SK-N-SH (cell line): ENCODE data around the gene TFAP2A.

Experiments
- EP300 ChIP-seq, 2 experiments: IDR thresholded peaks; 2 replicates each; pipeline versions ENCODE4 v1.4.0 to v1.6.1; 2012; ENCODE audit warnings: borderline replicate concordance in 1 of 2, low read depth in 1 of 2, low read length in 1 of 2
- EZH2phosphoT487 ChIP-seq: fragments of 200-600 bp; sonication (generic); IDR thresholded peaks from 2 replicates; pipeline ENCODE4 v1.6.1; 2017; ENCODE audit warnings: low read depth, mixed run types, mild to moderate bottlenecking, antibody characterized with exemption, moderate library complexity, borderline replicate concordance
- MXI1 ChIP-seq: IDR thresholded peaks from 2 replicates; pipeline ENCODE4 v1.6.1; 2012; ENCODE audit warnings: mild to moderate bottlenecking, low read depth, low read length, improper control_type of control experiment
- RAD21 ChIP-seq: IDR thresholded peaks from 2 replicates; pipeline ENCODE4 v1.6.1; 2012; ENCODE audit warnings: mild to moderate bottlenecking, low read length
- SMC3 ChIP-seq: IDR thresholded peaks from 2 replicates; pipeline ENCODE4 v1.6.1; 2012; ENCODE audit warnings: low read depth, low read length, improper control_type of control experiment
- TAF1 ChIP-seq: IDR thresholded peaks from 2 replicates; pipeline ENCODE4 v1.6.1; 2012; ENCODE audit warnings: low read depth, mild to moderate bottlenecking, low read length, moderate library complexity, borderline replicate concordance
- TCF12 ChIP-seq: IDR thresholded peaks from 2 replicates; pipeline ENCODE4 v1.4.0; 2012
- TEAD4 ChIP-seq: IDR thresholded peaks from 2 replicates; pipeline ENCODE4 v1.4.0; 2012; ENCODE audit warnings: mild to moderate bottlenecking, borderline replicate concordance; ENCODE audit not compliant: insufficient read depth
- YY1 ChIP-seq: IDR thresholded peaks from 2 replicates; pipeline ENCODE4 v1.4.0; 2012; ENCODE audit warnings: low read depth, mild to moderate bottlenecking
- TF ChIP-seq, protein P1 (sequence below): fragments of 200-600 bp; sonication (generic); IDR thresholded peaks from 2 replicates; pipeline ENCODE4 v1.6.1; 2017; ENCODE audit warnings: antibody characterized with exemption, mild to moderate bottlenecking, moderate library complexity
- TF ChIP-seq, protein P2 (sequence below): IDR thresholded peaks from 2 replicates; pipeline ENCODE4; 2012

DNA sequence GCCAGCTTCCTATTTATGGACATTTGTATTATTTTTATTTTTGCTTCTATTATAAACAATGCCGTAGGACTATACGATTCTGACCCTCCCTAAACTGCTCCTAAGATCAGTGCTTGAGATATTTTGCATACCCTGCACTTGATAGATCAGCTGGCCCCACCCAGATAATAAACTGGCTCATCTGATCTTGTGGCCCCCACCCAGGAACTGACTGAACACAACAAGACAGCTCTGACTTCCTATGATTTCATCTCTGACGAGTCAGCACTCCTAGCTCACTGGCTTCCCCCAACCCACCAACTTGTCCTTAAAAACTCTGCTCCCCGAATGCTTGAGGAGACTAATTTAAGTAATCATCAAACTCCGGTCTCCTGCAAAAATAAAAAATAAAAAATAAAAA lies 34.9 kb upstream of the TFAP2A start:
- TF ChIP-seq YY1 (no peak), TCF12 (no peak), TAF1 (no peak), SMC3 (no peak), MXI1 (no peak), EZH2phosphoT487 (no peak), RAD21 (no peak), EP300 (IDR thresholded peaks at IDR 0.05; ENCODE audit: borderline replicate concordance in 1 of 2, low read depth in 1 of 2, low read length in 1 of 2) (no peak), TEAD4 (no peak)
- TF ChIP-seq, protein P1, sequence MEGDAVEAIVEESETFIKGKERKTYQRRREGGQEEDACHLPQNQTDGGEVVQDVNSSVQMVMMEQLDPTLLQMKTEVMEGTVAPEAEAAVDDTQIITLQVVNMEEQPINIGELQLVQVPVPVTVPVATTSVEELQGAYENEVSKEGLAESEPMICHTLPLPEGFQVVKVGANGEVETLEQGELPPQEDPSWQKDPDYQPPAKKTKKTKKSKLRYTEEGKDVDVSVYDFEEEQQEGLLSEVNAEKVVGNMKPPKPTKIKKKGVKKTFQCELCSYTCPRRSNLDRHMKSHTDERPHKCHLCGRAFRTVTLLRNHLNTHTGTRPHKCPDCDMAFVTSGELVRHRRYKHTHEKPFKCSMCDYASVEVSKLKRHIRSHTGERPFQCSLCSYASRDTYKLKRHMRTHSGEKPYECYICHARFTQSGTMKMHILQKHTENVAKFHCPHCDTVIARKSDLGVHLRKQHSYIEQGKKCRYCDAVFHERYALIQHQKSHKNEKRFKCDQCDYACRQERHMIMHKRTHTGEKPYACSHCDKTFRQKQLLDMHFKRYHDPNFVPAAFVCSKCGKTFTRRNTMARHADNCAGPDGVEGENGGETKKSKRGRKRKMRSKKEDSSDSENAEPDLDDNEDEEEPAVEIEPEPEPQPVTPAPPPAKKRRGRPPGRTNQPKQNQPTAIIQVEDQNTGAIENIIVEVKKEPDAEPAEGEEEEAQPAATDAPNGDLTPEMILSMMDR, result no peak
- TF ChIP-seq, protein P2, sequence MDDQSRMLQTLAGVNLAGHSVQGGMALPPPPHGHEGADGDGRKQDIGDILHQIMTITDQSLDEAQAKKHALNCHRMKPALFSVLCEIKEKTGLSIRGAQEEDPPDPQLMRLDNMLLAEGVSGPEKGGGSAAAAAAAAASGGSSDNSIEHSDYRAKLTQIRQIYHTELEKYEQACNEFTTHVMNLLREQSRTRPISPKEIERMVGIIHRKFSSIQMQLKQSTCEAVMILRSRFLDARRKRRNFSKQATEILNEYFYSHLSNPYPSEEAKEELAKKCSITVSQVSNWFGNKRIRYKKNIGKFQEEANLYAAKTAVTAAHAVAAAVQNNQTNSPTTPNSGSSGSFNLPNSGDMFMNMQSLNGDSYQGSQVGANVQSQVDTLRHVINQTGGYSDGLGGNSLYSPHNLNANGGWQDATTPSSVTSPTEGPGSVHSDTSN, result no peak
